Spinal cord (tissue), 10 donors: Measurements from ENCODE around the gene SPIN2B. TPM values are rescaled to one million over a fixed set of nuclear protein-coding genes. Genes with fewer than 3 reads are reported as not detected.
"Not testable (repeated sequence)": the region's sequence is repeated elsewhere in the genome, so short reads cannot be mapped to it uniquely, and the experiment has no call there.

ENCODE experiments used
- DNase-seq, 6 donors: peaks; one replicate each; pipeline versions ENCODE4 v3.0.0 to v3.0.0-alpha.2; 2013 to 2015; ENCODE audit warnings: low spot score in 6 of 6, low read depth in 4 of 6
- H3K27ac ChIP-seq: one replicate; pipeline ENCODE4 v1.5.1; 2013; ENCODE audit warnings: low read depth, low read length, control low read depth
- H3K27me3 ChIP-seq: one replicate; pipeline ENCODE4 v1.6.1; 2013; ENCODE audit warnings: low read length; ENCODE audit not compliant: control insufficient read depth, insufficient read depth
- H3K36me3 ChIP-seq: one replicate; pipeline ENCODE4 v1.6.1; 2013; ENCODE audit warnings: low read length; ENCODE audit not compliant: control insufficient read depth, insufficient read depth
- H3K4me1 ChIP-seq: one replicate; pipeline ENCODE4 v1.6.1; 2013; ENCODE audit warnings: low read length; ENCODE audit not compliant: control insufficient read depth, insufficient read depth
- H3K4me3 ChIP-seq: one replicate; pipeline ENCODE4 v1.5.1; 2013; ENCODE audit warnings: low read depth, low read length, control low read depth
- H3K9me3 ChIP-seq: one replicate; pipeline ENCODE4 v1.6.1; 2013; ENCODE audit warnings: low read length; ENCODE audit not compliant: control insufficient read depth, insufficient read depth
- WGBS: methylation state at CpG from one replicate; pipeline ENCODE4 v1.1.5; 2013; ENCODE audit warnings: missing lambda C conversion rate; ENCODE audit not compliant: insufficient coverage; 5-methylcytosine and 5-hydroxymethylcytosine counted together
- polyA plus RNA-seq, 2 donors: library from polyadenylated mRNA; unstranded; fragments of 120-200 nt; gene quantifications; one replicate each; pipeline ENCODE4 v1.2.1, GENCODE V29; 2013; ENCODE audit not compliant: insufficient read length in 2 of 2
- total RNA-seq, 2 donors: library from RNA; depleted of rRNA in 1 of 2; stranded (reverse); fragments of 120-200 nt in 1 of 2; fragments of >200 nt in 1 of 2; gene quantifications; one replicate each; pipeline versions ENCODE4 v1.2.3 to v1.2.4, GENCODE V29; 2013 to 2014
- donor health status: healthy.

The SPIN2B gene
- total and polyA plus RNA-seq, 4 donors, result 11.5 to 27.8 (median 21.6) TPM

- Histone ChIP-seq H3K4me1 (no peaks in the 10 kb centered on the region), H3K27ac (no peak overlapping the region), H3K4me3 (no peak overlapping the region), H3K9me3 (no peaks in the 10 kb centered on the region), H3K27me3 (no peaks in the 10 kb centered on the region), H3K36me3 (no peaks in the 10 kb centered on the region)
- no peak for DNase-seq
- WGBS, result 79% methylated on average over 3 of the region's 3 CpGs
These were observed 13.4 kb upstream of the SPIN2B start for GRCh38 chrX:57134702-57135101.

- no peak for DNase-seq
- WGBS, result no CpG with 5 or more reads among the region's 4 CpGs
- H3K4me1 ChIP-seq, result no peaks in the 10 kb centered on the region
These were observed 12.4 kb upstream of the SPIN2B start for GRCh38 chrX:57133706-57134105.

GRCh38 chrX:57133284-57133683 lies 11.9 kb upstream of the SPIN2B start:
- not testable (repeated sequence) for H3K27ac ChIP-seq, H3K4me3 ChIP-seq, H3K27me3 ChIP-seq, H3K36me3 ChIP-seq, DNase-seq, H3K4me1 ChIP-seq, H3K9me3 ChIP-seq
- WGBS, result 50% methylated on average over 1 of the region's 4 CpGs

More at GRCh38 chrX:57133706-57134105, 12.4 kb upstream of the SPIN2B start:
- H3K27ac ChIP-seq, result no peak overlapping the region
- H3K4me3 ChIP-seq, result no peak overlapping the region
- no peaks in the 10 kb centered on the region for H3K9me3 ChIP-seq
- H3K27me3 ChIP-seq, result no peaks in the 10 kb centered on the region
- no peaks in the 10 kb centered on the region for H3K36me3 ChIP-seq

- Histone ChIP-seq H3K9me3 (no peaks in the 10 kb centered on the region), H3K36me3 (no peaks in the 10 kb centered on the region), H3K27ac (no peak overlapping the region), H3K27me3 (no peaks in the 10 kb centered on the region), H3K4me1 (no peaks in the 10 kb centered on the region), H3K4me3 (no peak overlapping the region)
- no peak for DNase-seq
- WGBS, result 91% methylated on average over 4 of the region's 7 CpGs
These were observed 10.7 kb upstream of the SPIN2B start for GRCh38 chrX:57132046-57132445.

- Histone ChIP-seq H3K27me3 (no peaks in the 10 kb centered on the region), H3K9me3 (no peaks in the 10 kb centered on the region), H3K36me3 (no peaks in the 10 kb centered on the region), H3K4me1 (no peaks in the 10 kb centered on the region), H3K27ac (peak overlapping the region; percentile 61), H3K4me3 (peak overlapping the region; percentile 54)
- no CpG with 5 or more reads among the region's 10 CpGs for WGBS
- peak in 1 of 6 donors; percentile 0 for DNase-seq
These were observed 468 bp upstream of the SPIN2B start for GRCh38 chrX:57121816-57122215.

GRCh38 chrX:57120619-57121161 lies 658 bp downstream of the SPIN2B start:
- not testable (repeated sequence) for H3K9me3 ChIP-seq, H3K27ac ChIP-seq, H3K4me1 ChIP-seq, H3K27me3 ChIP-seq, H3K36me3 ChIP-seq
- WGBS, result 26% methylated on average over 10 of the region's 12 CpGs
- peak overlapping the region; percentile 54 for H3K4me3 ChIP-seq
- DNase-seq, result peak in 2 of 6 donors; percentile 9 to 26

GRCh38 chrX:57119416-57119815 lies 1.9 kb downstream of the SPIN2B start:
- H3K4me3 ChIP-seq, result no peak overlapping the region
- no CpG with 5 or more reads among the region's 1 CpG for WGBS
- no peaks in the 10 kb centered on the region for H3K36me3 ChIP-seq
- H3K4me1 ChIP-seq, result no peaks in the 10 kb centered on the region
- DNase-seq, result no peak
- H3K9me3 ChIP-seq, result no peaks in the 10 kb centered on the region
- no peaks in the 10 kb centered on the region for H3K27me3 ChIP-seq
- H3K27ac ChIP-seq, result no peak overlapping the region

GRCh38 chrX:57117566-57117965 lies 3.8 kb downstream of the SPIN2B start:
- 39% methylated on average over 3 of the region's 4 CpGs for WGBS
- H3K4me1 ChIP-seq, H3K9me3 ChIP-seq, H3K27ac ChIP-seq, DNase-seq, H3K4me3 ChIP-seq, H3K27me3 ChIP-seq, H3K36me3 ChIP-seq: not testable (repeated sequence)

GRCh38 chrX:57104921-57105398 lies 16.4 kb downstream of the SPIN2B start:
- no peak for DNase-seq
- 67% methylated on average over 1 of the region's 2 CpGs for WGBS
- H3K4me1 ChIP-seq, result no peaks in the 10 kb centered on the region
- H3K4me3 ChIP-seq, result no peak overlapping the region
- H3K36me3 ChIP-seq, result no peaks in the 10 kb centered on the region
- H3K9me3 ChIP-seq, result no peaks in the 10 kb centered on the region
- no peaks in the 10 kb centered on the region for H3K27me3 ChIP-seq
- H3K27ac ChIP-seq, result no peak overlapping the region

GRCh38 chrX:57104406-57104805 lies 16.9 kb downstream of the SPIN2B start:
- H3K4me1 ChIP-seq, result no peaks in the 10 kb centered on the region
- H3K27ac ChIP-seq, result no peak overlapping the region
- DNase-seq, result no peak
- no peaks in the 10 kb centered on the region for H3K27me3 ChIP-seq
- no peaks in the 10 kb centered on the region for H3K36me3 ChIP-seq
- H3K4me3 ChIP-seq, result no peak overlapping the region
- no peaks in the 10 kb centered on the region for H3K9me3 ChIP-seq
- WGBS, result 70% methylated on average over 4 of the region's 4 CpGs
